GM10266 (cell line): Measurements from ENCODE around the gene OR10A3.

ENCODE experiments used
- DNase-seq: peaks from one replicate; pipeline ENCODE4 v3.0.0; 2012; ENCODE audit errors: extremely low spot score
- TF ChIP-seq, protein P1 (sequence below): IDR thresholded peaks from 2 replicates; pipeline ENCODE4 v1.5.1; 2012; ENCODE audit warnings: mild to moderate bottlenecking, low read depth; ENCODE audit not compliant: control insufficient read depth, insufficient read depth; ENCODE audit errors: missing control alignments

OR10A3 gene

GRCh38 chr11:7967097-7967496 lies 25.6 kb upstream of the OR10A3 start:
- no peak for DNase-seq
- TF ChIP-seq, protein P1, sequence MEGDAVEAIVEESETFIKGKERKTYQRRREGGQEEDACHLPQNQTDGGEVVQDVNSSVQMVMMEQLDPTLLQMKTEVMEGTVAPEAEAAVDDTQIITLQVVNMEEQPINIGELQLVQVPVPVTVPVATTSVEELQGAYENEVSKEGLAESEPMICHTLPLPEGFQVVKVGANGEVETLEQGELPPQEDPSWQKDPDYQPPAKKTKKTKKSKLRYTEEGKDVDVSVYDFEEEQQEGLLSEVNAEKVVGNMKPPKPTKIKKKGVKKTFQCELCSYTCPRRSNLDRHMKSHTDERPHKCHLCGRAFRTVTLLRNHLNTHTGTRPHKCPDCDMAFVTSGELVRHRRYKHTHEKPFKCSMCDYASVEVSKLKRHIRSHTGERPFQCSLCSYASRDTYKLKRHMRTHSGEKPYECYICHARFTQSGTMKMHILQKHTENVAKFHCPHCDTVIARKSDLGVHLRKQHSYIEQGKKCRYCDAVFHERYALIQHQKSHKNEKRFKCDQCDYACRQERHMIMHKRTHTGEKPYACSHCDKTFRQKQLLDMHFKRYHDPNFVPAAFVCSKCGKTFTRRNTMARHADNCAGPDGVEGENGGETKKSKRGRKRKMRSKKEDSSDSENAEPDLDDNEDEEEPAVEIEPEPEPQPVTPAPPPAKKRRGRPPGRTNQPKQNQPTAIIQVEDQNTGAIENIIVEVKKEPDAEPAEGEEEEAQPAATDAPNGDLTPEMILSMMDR = no peak

GRCh38 chr11:7965386-7965785 lies 23.9 kb upstream of the OR10A3 start, which contains the start of gene NLRP10:
Gene NLRP10, minus strand, starts transcription at chr11:7965447. Its CDS starts 1,952 bp downstream, at chr11:7963495.
- DNase-seq = no peak
- TF ChIP-seq, protein P1 = no peak

DNA sequence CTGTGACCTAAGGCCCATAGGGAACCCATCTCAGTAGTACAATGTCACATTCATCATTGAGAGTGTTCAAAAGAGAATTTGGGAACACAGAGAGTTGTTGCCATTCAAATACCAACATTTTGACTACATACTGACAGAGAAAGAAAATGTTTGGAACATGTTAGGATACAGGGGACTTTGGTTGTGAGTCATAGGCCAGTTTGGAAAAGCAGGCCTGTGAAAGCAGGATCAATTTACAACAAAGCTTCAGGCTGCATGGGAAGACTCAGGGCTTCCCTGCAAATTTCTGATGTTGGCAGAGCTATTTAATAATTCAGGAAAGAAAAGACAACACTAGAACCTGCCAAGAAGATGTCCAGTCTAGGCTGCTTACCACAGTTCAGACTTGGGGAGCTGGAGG lies 23.4 kb upstream of the OR10A3 start:
- no peak for DNase-seq
- TF ChIP-seq, protein P1 = no peak

- TF ChIP-seq, protein P1 = no peak
- no peak for DNase-seq
Observed at GRCh38 chr11:7964261-7964660, 22.8 kb upstream of the OR10A3 start.

DNA sequence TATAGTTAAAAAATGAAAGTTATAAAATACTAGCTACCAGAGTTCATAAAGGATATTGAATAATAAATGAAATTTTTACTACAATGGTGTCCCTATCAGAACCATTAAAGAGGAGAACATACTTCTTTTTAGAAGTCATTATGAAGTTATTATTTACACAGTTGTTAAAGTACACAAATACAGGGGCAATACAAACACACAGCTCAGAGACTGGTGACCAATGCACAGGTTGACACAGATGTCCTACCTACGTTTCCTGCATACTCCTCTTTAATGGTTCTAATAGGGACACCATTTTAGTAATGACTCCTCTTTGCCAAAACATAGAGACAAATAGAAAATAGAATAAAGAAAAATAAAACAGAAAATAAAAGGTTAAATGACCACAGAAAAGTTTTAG lies 13.7 kb upstream of the OR10A3 start:
- TF ChIP-seq, protein P1 = no peak
- no peak for DNase-seq

DNA sequence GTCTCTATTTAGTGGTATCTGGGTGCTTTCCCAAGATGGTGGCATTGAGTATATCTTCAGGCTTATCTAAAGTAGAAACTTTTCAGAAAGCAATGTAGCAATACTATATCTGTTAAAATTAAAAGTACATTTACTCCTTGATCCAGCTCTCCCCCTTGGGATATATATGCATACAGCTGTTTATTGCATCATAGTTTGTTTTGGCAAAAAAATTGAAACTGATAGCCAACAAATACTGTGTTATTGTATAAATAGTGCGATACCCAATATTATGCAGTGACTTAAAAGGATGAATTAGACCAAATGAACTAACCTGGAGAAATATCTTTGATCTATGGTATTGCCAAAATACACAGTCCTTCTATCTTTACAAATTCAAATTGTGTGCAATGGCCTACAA lies 8.4 kb upstream of the OR10A3 start:
- TF ChIP-seq, protein P1 = no peak
- DNase-seq = no peak

GRCh38 chr11:7944123-7944522 lies 2.6 kb upstream of the OR10A3 start:
- TF ChIP-seq, protein P1 = no peak
- DNase-seq = no peak
